ENCODE results near the gene TSPOAP1. TPM values are rescaled to one million over a fixed set of nuclear protein-coding genes. Genes with fewer than 3 reads are reported as not detected.

TSPOAP1 gene
- total RNA-seq, 2 experiments from 2014 or later = 70.6 to 77.7 TPM

GRCh38 chr17:58369214-58370031 is 40.8 kb upstream of the TSPOAP1 start:
- DNase-seq (no peak), ATAC-seq (ENCODE audit: low read depth) (no peak)
- no peaks in the 10 kb centered on the region for H3K36me3 Mint-ChIP-seq
- H3K27me3 Mint-ChIP-seq = no peaks in the 10 kb centered on the region
- peak overlapping the region; percentile 9 for H3K27ac Mint-ChIP-seq
- peaks cover 16% of the 10 kb centered on the region for H3K4me1 Mint-ChIP-seq
- H3K4me3 Mint-ChIP-seq = no peak overlapping the region
- no peaks in the 10 kb centered on the region for H3K9me3 Mint-ChIP-seq
- POLR2A ChIA-PET = interaction anchor here (0.6 to 1.3 kb wide), 2 partner anchors 9 to 25 kb away, joined by 3 read pairs; no protein-coding TSS in a partner anchor

GRCh38 chr17:58368860-58369213 is 40.2 kb upstream of the TSPOAP1 start:
- no peaks in the 10 kb centered on the region for H3K27me3 Mint-ChIP-seq

DNA sequence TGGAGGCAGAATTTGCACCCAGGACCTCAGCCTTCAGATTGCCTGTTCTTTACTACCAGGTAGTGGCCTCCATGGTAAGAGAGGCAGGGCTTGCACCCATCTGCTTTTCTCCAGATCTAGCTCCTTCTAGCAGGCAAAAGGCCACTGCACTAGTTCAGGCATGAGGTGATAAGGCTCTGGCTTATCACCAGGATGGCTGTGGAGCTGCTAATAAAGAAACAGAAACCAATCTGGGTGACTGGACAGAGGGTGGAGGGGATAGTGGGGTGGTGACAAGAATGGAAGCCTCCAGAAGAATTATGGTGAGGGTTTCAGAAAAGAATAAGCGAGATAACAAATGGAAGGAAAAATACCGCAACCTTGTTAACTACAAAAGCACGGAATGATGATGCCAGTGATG is 38.9 kb upstream of the TSPOAP1 start:
- Mint-ChIP-seq H3K36me3 (no peaks in the 10 kb centered on the region), H3K4me3 (no peak overlapping the region), H3K9me3 (no peaks in the 10 kb centered on the region), H3K27ac (no peak overlapping the region), H3K27me3 (no peaks in the 10 kb centered on the region), H3K4me1 (peaks cover 12% of the 10 kb centered on the region)
- ATAC-seq (ENCODE audit: low read depth) (no peak), DNase-seq (no peak)
- POLR2A ChIA-PET = no interaction called here

More at GRCh38 chr17:58368860-58369213, 40.2 kb upstream of the TSPOAP1 start:
- DNase-seq (no peak), ATAC-seq (ENCODE audit: low read depth) (no peak)
- no peaks in the 10 kb centered on the region for H3K9me3 Mint-ChIP-seq
- POLR2A ChIA-PET = interaction anchor here (0.8 to 1.3 kb wide), 2 partner anchors 8 to 9 kb away, joined by 3 read pairs; no protein-coding TSS in a partner anchor
- H3K27ac Mint-ChIP-seq = no peak overlapping the region
- H3K4me3 Mint-ChIP-seq = no peak overlapping the region
- H3K36me3 Mint-ChIP-seq = no peaks in the 10 kb centered on the region
- H3K4me1 Mint-ChIP-seq = peaks cover 16% of the 10 kb centered on the region

DNA sequence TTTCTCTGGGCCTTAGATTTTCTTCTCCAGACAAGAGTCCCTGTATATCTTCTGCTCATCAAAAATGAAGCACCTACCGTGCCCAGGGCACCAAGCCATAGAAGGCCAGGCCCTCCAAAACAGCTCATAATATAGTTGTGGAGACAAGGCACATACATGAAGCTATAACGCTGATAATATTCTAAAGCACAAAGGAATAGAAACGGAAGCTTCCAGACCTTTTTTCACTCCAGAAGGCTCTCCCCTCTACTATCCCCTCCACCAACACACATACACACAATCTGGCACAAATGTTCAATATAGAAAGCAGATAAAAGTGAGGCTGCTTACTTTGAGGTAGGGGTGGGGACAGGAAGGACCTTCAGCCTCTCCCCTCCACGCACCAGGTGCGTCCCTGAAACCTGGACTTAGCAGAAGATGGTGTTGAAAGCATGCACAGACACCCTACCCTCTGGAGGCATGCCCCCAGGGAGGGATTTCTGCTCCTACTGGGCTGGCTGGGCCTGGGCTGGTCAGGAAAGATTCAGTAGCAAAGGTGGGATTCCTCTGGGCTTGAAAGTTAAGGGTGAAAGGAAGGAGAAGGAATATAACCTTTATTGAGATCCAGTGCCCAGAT is 37.5 kb upstream of the TSPOAP1 start:
- Mint-ChIP-seq H3K9me3 (no peaks in the 10 kb centered on the region), H3K36me3 (no peaks in the 10 kb centered on the region), H3K4me3 (no peak overlapping the region), H3K27me3 (no peaks in the 10 kb centered on the region), H3K4me1 (peaks cover 4% of the 10 kb centered on the region), H3K27ac (no peak overlapping the region)
- POLR2A ChIA-PET = interaction anchor here (0.7 to 0.9 kb wide), 2 partner anchors 13 to 48 kb away, joined by 4 to 6 read pairs; no protein-coding TSS in a partner anchor
- DNase-seq (no peak), ATAC-seq (ENCODE audit: low read depth) (no peak)

- DNase-seq (no peak), ATAC-seq (ENCODE audit: low read depth) (no peak)
- POLR2A ChIA-PET = interaction anchor here (0.9 kb wide), 1 partner anchor 12 kb away, joined by 4 read pairs; no protein-coding TSS in a partner anchor
- Mint-ChIP-seq H3K4me3 (no peak overlapping the region), H3K27me3 (no peaks in the 10 kb centered on the region), H3K9me3 (no peaks in the 10 kb centered on the region), H3K27ac (no peak overlapping the region), H3K4me1 (peaks cover 4% of the 10 kb centered on the region), H3K36me3 (no peaks in the 10 kb centered on the region)
These were observed 36.8 kb upstream of the TSPOAP1 start for GRCh38 chr17:58365185-58365979.

- Mint-ChIP-seq H3K4me1 (peaks cover under 1% of the 10 kb centered on the region), H3K4me3 (no peak overlapping the region), H3K36me3 (no peaks in the 10 kb centered on the region), H3K27me3 (no peaks in the 10 kb centered on the region), H3K9me3 (no peaks in the 10 kb centered on the region), H3K27ac (no peak overlapping the region)
- ATAC-seq (ENCODE audit: low read depth) (no peak), DNase-seq (no peak)
- POLR2A ChIA-PET = interaction anchor here (1.7 to 2.1 kb wide), 3 partner anchors 10 to 37 kb away, joined by 4 to 10 read pairs (median 6); partner anchors contain the start of gene SUPT4H1
These were observed 35.8 kb upstream of the TSPOAP1 start for GRCh38 chr17:58364270-58364942.

DNA sequence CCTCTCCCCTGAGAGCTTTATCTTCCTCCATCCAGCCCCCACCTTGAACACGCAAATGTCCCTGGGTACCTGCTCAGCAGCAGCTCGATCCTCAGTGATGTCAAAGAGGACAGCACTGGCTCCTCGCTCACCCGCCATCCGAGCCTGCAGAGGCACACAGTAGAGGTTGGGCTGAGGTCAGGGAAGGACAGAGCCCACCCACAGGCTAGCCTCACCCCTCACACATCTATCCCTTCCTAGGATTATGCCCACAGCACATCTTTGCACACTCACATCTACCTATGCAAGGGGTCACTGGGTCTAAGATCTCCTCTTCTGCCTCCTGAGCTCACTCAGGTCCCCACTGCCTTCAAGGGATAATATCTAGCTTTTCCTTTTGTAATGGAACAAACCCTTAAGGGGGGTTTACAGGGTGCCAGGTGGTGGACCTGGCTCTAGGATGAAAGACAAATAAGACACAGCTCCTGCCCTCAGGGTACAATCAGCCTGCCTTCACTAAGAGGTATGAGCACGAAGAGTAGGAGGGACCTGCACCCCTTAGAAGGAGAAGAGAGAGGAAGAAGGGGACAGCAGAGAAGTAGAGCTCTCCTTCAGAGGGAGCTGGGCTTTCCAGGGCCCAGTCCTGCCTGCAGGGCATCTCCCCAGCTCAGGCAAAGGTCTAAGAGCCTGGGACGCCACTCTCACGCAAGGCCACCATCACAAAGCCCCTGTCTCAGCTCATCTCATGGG is 35.0 kb upstream of the TSPOAP1 start:
- Mint-ChIP-seq H3K4me3 (no peak overlapping the region), H3K9me3 (no peaks in the 10 kb centered on the region), H3K27ac (no peak overlapping the region), H3K36me3 (no peaks in the 10 kb centered on the region), H3K27me3 (no peaks in the 10 kb centered on the region), H3K4me1 (no peaks in the 10 kb centered on the region)
- POLR2A ChIA-PET = interaction anchor here (1.7 to 2.1 kb wide), 3 partner anchors 9 to 36 kb away, joined by 4 to 10 read pairs (median 6); partner anchors contain the start of gene SUPT4H1
- no peak for ATAC-seq (ENCODE audit: low read depth)
- no peak for DNase-seq

DNA sequence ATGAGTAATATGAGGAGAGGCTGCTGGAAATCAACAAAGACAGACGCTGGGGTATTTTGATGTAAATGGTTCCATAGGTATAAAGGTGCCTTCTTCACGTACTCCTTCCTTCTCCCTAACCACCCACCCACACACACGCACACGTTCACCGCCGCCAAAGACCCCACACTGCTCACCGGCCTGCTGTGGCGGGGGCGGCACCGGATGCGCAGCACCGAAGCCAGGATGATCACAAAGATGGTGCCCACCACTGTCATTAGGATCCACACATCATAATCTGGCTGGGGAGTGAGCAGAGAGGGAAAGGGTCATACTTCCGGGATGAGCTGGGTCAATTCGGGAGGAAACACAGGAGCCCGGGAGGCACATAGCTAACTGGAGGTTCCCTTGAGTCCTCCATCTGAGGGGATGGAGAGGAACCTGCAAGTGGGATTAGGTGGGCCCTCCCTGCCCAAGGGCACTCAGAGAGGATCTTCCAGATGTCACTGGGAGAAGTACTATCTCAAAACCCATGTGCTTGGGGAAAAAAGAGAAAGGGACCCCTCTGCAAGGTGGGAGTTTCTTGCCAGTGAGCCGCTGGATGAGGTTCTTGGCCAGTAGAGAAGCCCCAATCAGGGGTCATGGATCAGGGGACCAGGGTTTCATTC is 33.9 kb upstream of the TSPOAP1 start:
- DNase-seq = no peak
- POLR2A ChIA-PET = interaction anchor here (1.1 to 2.1 kb wide), 4 partner anchors 8 to 35 kb away, joined by 3 to 10 read pairs (median 5); partner anchors contain the start of gene SUPT4H1
- no peak for ATAC-seq (ENCODE audit: low read depth)
- Mint-ChIP-seq H3K36me3 (no peaks in the 10 kb centered on the region), H3K27ac (no peak overlapping the region), H3K27me3 (no peaks in the 10 kb centered on the region), H3K4me1 (no peaks in the 10 kb centered on the region), H3K4me3 (no peak overlapping the region), H3K9me3 (no peaks in the 10 kb centered on the region)

DNA sequence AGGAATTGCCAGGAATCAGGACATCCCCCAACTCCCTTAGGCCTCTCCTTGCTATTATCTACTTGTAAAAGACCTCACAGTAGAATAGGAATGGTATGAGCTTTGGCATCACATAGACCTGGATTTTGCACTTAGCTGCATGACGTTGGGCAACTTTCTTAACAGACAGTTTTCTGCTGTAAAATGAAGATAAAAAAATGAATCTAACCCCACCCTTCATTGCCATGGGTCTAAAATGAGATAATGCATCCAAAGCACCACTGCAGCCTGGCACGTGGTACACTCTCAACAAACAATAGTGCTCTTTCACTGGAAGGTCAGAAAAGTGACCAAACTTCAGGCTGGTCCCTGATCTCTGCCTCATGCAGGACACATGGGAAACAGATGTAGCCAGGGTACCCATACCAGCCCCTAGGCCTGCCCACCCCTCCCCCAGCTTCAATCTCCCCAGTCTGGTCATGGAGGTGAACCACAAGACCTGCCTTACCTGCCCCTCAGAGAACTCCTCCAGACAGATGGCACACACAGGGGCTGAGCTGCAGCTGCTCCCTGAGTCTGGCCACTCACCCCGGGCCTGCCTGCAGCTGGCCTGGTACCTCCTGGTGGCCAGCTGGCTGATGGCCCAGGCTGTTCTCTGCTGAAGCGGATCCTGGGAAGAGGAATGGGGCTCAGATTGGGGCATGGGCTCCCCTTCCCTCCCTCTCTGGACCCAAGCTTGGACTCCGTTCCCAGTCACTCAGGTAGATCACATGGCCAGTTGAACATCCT is 31.9 kb upstream of the TSPOAP1 start:
- peaks cover 2% of the 10 kb centered on the region for H3K4me1 Mint-ChIP-seq
- no peaks in the 10 kb centered on the region for H3K9me3 Mint-ChIP-seq
- H3K27me3 Mint-ChIP-seq = no peaks in the 10 kb centered on the region
- peaks cover 2% of the 10 kb centered on the region for H3K36me3 Mint-ChIP-seq
- no peak for ATAC-seq (ENCODE audit: low read depth)
- no peak overlapping the region for H3K27ac Mint-ChIP-seq
- no peak for DNase-seq
- no peak overlapping the region for H3K4me3 Mint-ChIP-seq
- POLR2A ChIA-PET = interaction anchor here (0.9 kb wide), 1 partner anchor 9 kb away, joined by 3 read pairs; no protein-coding TSS in a partner anchor

DNA sequence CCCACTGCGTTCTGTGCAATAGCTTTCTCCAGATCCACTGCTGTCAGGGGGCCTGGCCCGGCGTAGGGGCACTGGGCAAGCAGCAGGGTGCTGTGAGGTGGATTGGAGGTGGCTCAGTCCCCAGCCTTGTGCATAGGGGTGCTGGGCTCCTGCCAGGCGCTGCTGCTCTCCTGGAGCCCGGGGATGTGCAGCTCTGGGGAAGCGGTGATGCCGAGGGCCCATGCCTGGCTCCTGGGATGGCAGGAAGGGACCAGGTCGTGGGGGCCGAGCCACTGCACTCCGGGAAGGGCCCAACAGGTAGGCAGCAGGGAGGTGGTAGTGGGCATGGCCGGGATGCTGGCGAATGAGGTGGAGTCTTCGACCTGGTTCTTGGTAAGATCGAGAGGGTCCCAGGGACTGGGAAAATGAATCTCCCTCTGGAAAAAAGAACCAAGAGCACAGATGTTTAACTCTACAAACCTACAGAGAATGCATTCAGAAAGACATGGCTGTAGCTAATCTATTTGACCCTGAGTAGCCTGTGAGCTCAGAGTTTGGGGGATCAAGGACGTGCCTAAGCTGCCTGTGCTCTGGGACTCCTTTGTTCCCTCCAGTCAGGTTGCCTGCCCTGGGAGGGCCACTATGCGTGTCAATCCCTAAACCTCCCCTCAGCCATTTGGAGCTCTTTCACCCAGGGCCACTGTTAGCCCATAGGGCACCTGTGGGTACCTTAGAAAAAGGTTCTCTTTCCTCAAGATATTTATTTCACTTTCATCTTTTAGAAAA is 30.0 kb upstream of the TSPOAP1 start:
- peaks cover 5% of the 10 kb centered on the region for H3K4me1 Mint-ChIP-seq
- ATAC-seq (ENCODE audit: low read depth) = no peak
- no peaks in the 10 kb centered on the region for H3K9me3 Mint-ChIP-seq
- DNase-seq = no peak
- H3K4me3 Mint-ChIP-seq = no peak overlapping the region
- H3K36me3 Mint-ChIP-seq = peaks cover 6% of the 10 kb centered on the region
- H3K27me3 Mint-ChIP-seq = no peaks in the 10 kb centered on the region
- no peak overlapping the region for H3K27ac Mint-ChIP-seq
- POLR2A ChIA-PET = interaction anchor here (1.2 to 10.0 kb wide), 2 partner anchors 23 to 34 kb away, joined by 3 to 198 read pairs; partner anchors contain the start of gene TSPOAP1
